IMR-90 (cell line): Measurements from ENCODE around the gene RANBP3. TPM values are rescaled to one million over a fixed set of nuclear protein-coding genes. Genes with fewer than 3 reads are reported as not detected.

Source experiments
- ATAC-seq: fragments of 200-7000 bp; cut with Tn5 transposase; 2 replicates; pipeline ENCODE4 v1.9.1; 2020; ENCODE audit warnings: low read depth, mild to moderate bottlenecking, moderate library complexity
- BruUV-seq: library from RNA; stranded (reverse); fragments of 400-500 nt; replicated peaks from 2 replicates; lab custom pipeline; 2021; lab: Mats Ljungman, UMichigan
- CTCF ChIA-PET: fragments of 300-600 bp; formaldehyde crosslinking; extraction: SDS; loops from one replicate; lab custom pipeline; 2021; ENCODE audit warnings: antibody characterized with exemption; lab: Yijun Ruan, JAX
- POLR2A ChIA-PET: fragments of 300-600 bp; sonication (Branson Sonifier 250); formaldehyde crosslinking; loops from one replicate; lab custom pipeline; 2022; ENCODE audit warnings: antibody characterized with exemption; ENCODE audit not compliant: unreplicated experiment; lab: Charles Lee
- DNase-seq: peaks from one replicate; pipeline ENCODE4 v3.0.0; 2013
- H2AFZ ChIP-seq: replicated peaks from 2 replicates; pipeline ENCODE3; 2013; ENCODE audit warnings: low read length, mild to moderate bottlenecking; ENCODE audit not compliant: poor library complexity
- H2AK5ac ChIP-seq: 2 replicates; pipeline ENCODE4 v1.6.1; 2013; ENCODE audit warnings: low read depth, low read length, inconsistent platforms
- H2AK9ac ChIP-seq: replicated peaks from 2 replicates; pipeline ENCODE3; 2013; ENCODE audit warnings: mild to moderate bottlenecking, low read depth, low read length, moderate library complexity; ENCODE audit not compliant: poor library complexity
- H2BK120ac ChIP-seq: 2 replicates; pipeline ENCODE4 v1.6.1; 2013; ENCODE audit warnings: low read depth, low read length, inconsistent platforms
- H2BK15ac ChIP-seq: 3 replicates; pipeline ENCODE4 v1.6.1; 2013; ENCODE audit warnings: low read depth, low read length, inconsistent platforms
- H2BK20ac ChIP-seq: 2 replicates; pipeline ENCODE4 v1.6.1; 2013; ENCODE audit warnings: low read depth, mild to moderate bottlenecking, inconsistent platforms, low read length, moderate library complexity
- H2BK5ac ChIP-seq: 2 replicates; pipeline ENCODE4 v1.6.1; 2013; ENCODE audit warnings: mild to moderate bottlenecking, low read depth, low read length, inconsistent platforms; ENCODE audit not compliant: poor library complexity, severe bottlenecking
- H3K14ac ChIP-seq: replicated peaks from 2 replicates; pipeline ENCODE4 v1.6.1; 2013; ENCODE audit warnings: low read depth, low read length, inconsistent platforms
- H3K18ac ChIP-seq: 2 replicates; pipeline ENCODE4 v1.6.1; 2013; ENCODE audit warnings: low read depth, low read length, control low read depth
- H3K23ac ChIP-seq: 2 replicates; pipeline ENCODE4 v1.6.1; 2013; ENCODE audit warnings: low read depth, low read length, inconsistent platforms
- H3K27ac ChIP-seq: 2 replicates; pipeline ENCODE4 v1.5.1; 2013; ENCODE audit warnings: mild to moderate bottlenecking, control low read depth, low read length; ENCODE audit not compliant: insufficient read depth
- H3K27me3 ChIP-seq: 2 replicates; pipeline ENCODE4 v1.6.1; 2013; ENCODE audit warnings: low read length; ENCODE audit not compliant: control insufficient read depth, insufficient read depth
- H3K36me3 ChIP-seq: 2 replicates; pipeline ENCODE4 v1.6.1; 2013; ENCODE audit warnings: low read length, mixed read lengths; ENCODE audit not compliant: control insufficient read depth, insufficient read depth
- H3K4ac ChIP-seq: 2 replicates; pipeline ENCODE4 v1.6.1; 2013; ENCODE audit warnings: low read depth, low read length, inconsistent platforms
- H3K4me1 ChIP-seq: 2 replicates; pipeline ENCODE4 v1.6.1; 2013; ENCODE audit warnings: low read length, mixed read lengths; ENCODE audit not compliant: control insufficient read depth, insufficient read depth
- H3K4me2 ChIP-seq: 2 replicates; pipeline ENCODE4 v1.6.1; 2013; ENCODE audit warnings: low read depth, mild to moderate bottlenecking, control low read depth, low read length, moderate library complexity
- H3K4me3 ChIP-seq: 2 replicates; pipeline ENCODE4 v1.5.1; 2013; ENCODE audit warnings: low read depth, mild to moderate bottlenecking, control low read depth, low read length, moderate library complexity; ENCODE audit not compliant: insufficient read depth
- H3K56ac ChIP-seq: 2 replicates; pipeline ENCODE4 v1.6.1; 2013; ENCODE audit warnings: low read length, inconsistent platforms; ENCODE audit not compliant: insufficient read depth; ENCODE audit errors: extremely low read depth
- H3K79me1 ChIP-seq, 2 experiments: 2 replicates each; pipeline ENCODE4 v1.6.1; 2013; ENCODE audit warnings: low read length in 2 of 2, inconsistent platforms in 1 of 2, low read depth in 1 of 2
- H3K9ac ChIP-seq: 2 replicates; pipeline ENCODE4 v1.6.1; 2013; ENCODE audit warnings: low read depth, low read length, control low read depth
- H3K9me1 ChIP-seq: 2 replicates; pipeline ENCODE4 v1.6.1; 2013; ENCODE audit warnings: low read length, inconsistent platforms; ENCODE audit not compliant: insufficient read depth
- H3K9me3 ChIP-seq: 2 replicates; pipeline ENCODE4 v1.6.1; 2013; ENCODE audit warnings: low read length; ENCODE audit not compliant: control insufficient read depth, insufficient read depth
- H4K20me1 ChIP-seq: 2 replicates; pipeline ENCODE4 v1.6.1; 2013; ENCODE audit warnings: low read length, inconsistent platforms; ENCODE audit not compliant: insufficient read depth
- H4K5ac ChIP-seq: 2 replicates; pipeline ENCODE4 v1.6.1; 2013; ENCODE audit warnings: mild to moderate bottlenecking, low read depth, low read length, control low read depth
- H4K8ac ChIP-seq, 2 experiments: 2 replicates each; pipeline ENCODE4 v1.6.1; 2013; ENCODE audit warnings: low read depth in 2 of 2, low read length in 2 of 2, control low read depth in 1 of 2, inconsistent platforms in 1 of 2
- H4K91ac ChIP-seq: 2 replicates; pipeline ENCODE4 v1.6.1; 2013; ENCODE audit warnings: low read depth, low read length, inconsistent platforms; ENCODE audit not compliant: insufficient read depth
- BHLHE40 ChIP-seq: fragments of 150-350 bp; IDR thresholded peaks from 2 replicates; pipeline ENCODE4 v1.6.1; 2016; ENCODE audit warnings: mild to moderate bottlenecking, low read depth, low read length
- CEBPB ChIP-seq: IDR thresholded peaks from 2 replicates; pipeline ENCODE4 v1.6.1; 2012; ENCODE audit warnings: low read depth, low read length, improper control_type of control experiment
- FOS ChIP-seq: fragments of 150-350 bp; IDR thresholded peaks from 2 replicates; pipeline ENCODE4 v1.6.1; 2016; ENCODE audit warnings: low read depth, low read length
- MAFK ChIP-seq: IDR thresholded peaks from 2 replicates; pipeline ENCODE4 v1.6.1; 2012; ENCODE audit warnings: low read depth, low read length, improper control_type of control experiment
- MXI1 ChIP-seq: IDR thresholded peaks from 2 replicates; pipeline ENCODE4 v1.6.1; 2012; ENCODE audit warnings: low read depth, mild to moderate bottlenecking, low read length, moderate library complexity, borderline replicate concordance
- NFE2L2 ChIP-seq: fragments of 150-350 bp; IDR thresholded peaks from 2 replicates; pipeline ENCODE4 v1.6.1; 2016; ENCODE audit warnings: low read depth, mild to moderate bottlenecking, low read length
- POLR2A ChIP-seq: IDR thresholded peaks from 2 replicates; pipeline ENCODE4 v1.6.1; 2012; ENCODE audit warnings: mild to moderate bottlenecking, low read depth, low read length
- SMC3 ChIP-seq: fragments of 150-350 bp; IDR thresholded peaks from 2 replicates; pipeline ENCODE4 v1.6.1; 2016; ENCODE audit warnings: low read depth, mild to moderate bottlenecking, antibody characterized with exemption, low read length, moderate library complexity
- WGBS, 2 experiments: methylation state at CpG; one replicate each; pipeline versions ENCODE4 v1.1.5 to v1.1.7; 2013; ENCODE audit warnings: missing lambda C conversion rate in 2 of 2; ENCODE audit not compliant: insufficient read length in 1 of 2; ENCODE audit errors: extremely low coverage in 2 of 2; 5-methylcytosine and 5-hydroxymethylcytosine counted together
- dilution Hi-C: fragments of 300-500 bp; cut with HindIII; formaldehyde crosslinking; loops from one replicate; pipeline ENCODE4 v1.14.3; 2018; ENCODE audit warnings: low sequenced_read_pairs; ENCODE audit not compliant: unreplicated experiment
- in situ Hi-C: fragments of 300-500 bp; cut with MboI; formaldehyde crosslinking; loops from 3 replicates; pipeline ENCODE4 v1.14.3; 2019; ENCODE audit warnings: low sequenced_read_pairs, inconsistent platforms, mixed read lengths
- intact Hi-C: fragments of 100-400 bp; cut with micrococcal nuclease; formaldehyde crosslinking; loops from 2 replicates; pipeline ENCODE4 v1.10.0; 2022
- polyA plus RNA-seq, 3 experiments: library from polyadenylated mRNA; depleted of rRNA; stranded (reverse); fragments of >200 nt; gene quantifications; 2 replicates each; pipeline ENCODE4 v1.2.3, GENCODE V29; 2012; ENCODE audit warnings: low replicate concordance in 1 of 3
- total RNA-seq: library from RNA; depleted of rRNA; stranded (reverse); fragments of >200 nt; gene quantifications from 2 replicates; pipeline ENCODE4 v1.2.3, GENCODE V29; 2012
- TF ChIP-seq, protein P1 (sequence below): fragments of 150-350 bp; IDR thresholded peaks from 2 replicates; pipeline ENCODE4 v1.6.1; 2017; ENCODE audit warnings: mild to moderate bottlenecking, antibody characterized with exemption, low read length, low read depth

RANBP3 gene
- total and polyA plus RNA-seq, 2 of the 4 experiments (the other 2 are of a cell fraction) = 42.5 to 111 TPM

GRCh38 chr19:5947435-5947834, 30.5 kb downstream of the RANBP3 start (continued):
- no peak for TF ChIP-seq SMC3

DNA sequence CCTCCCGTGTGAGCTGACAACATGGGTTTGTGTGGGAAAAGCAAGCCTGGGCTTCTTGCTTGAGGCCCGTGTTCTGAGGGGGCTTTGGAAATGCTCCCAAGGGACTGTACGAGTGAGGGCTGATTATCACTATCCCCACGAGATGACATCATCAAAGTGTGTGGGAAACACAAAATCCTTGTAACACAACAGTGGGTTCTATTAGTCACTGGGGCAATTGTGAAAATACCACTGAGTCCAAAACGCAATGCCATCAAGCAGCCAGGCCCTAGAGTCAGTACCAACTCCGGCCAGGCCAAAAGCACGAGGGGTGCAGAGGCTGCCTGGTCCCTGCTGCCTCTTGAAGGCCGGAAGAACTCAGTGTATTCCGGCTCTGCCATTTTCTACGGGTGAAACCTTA, 34.3 kb downstream of the RANBP3 start:
- H2BK20ac ChIP-seq = peak overlapping the region; percentile 73; the same call in 1 of the 2 replicates
- BruUV-seq = no TSS peak
- H3K4me1 ChIP-seq = peaks cover 43% of the 10 kb centered on the region
- H2AK9ac ChIP-seq = peak overlapping the region; percentile 55
- no peak overlapping the region for H2AFZ ChIP-seq
- intact Hi-C loops = no loop called here
- peaks cover 30% of the 10 kb centered on the region for H3K36me3 ChIP-seq
- ChIA-PET POLR2A (no interaction called here), CTCF (no interaction called here)
- in situ Hi-C loops = no loop called here
- H3K56ac ChIP-seq = 0 out of 2 replicates have a peak overlapping the region, but pooled peaks have one; percentile 59
- 85% methylated on average over 5 of the region's 10 CpGs; no CpG with 5 or more reads in 1 of the 2 experiments for WGBS, 2 experiments
- no peak overlapping the region for H3K4me3 ChIP-seq
- peak overlapping the region; percentile 49 for H4K91ac ChIP-seq
- H3K27ac ChIP-seq = peak overlapping the region; percentile 83
- no peaks in the 10 kb centered on the region for H3K27me3 ChIP-seq
- H3K14ac ChIP-seq = peak overlapping the region; percentile 50
- dilution Hi-C loops = no loop called here
- peak overlapping the region; percentile 84 for H3K4ac ChIP-seq
- peak; percentile 57 for ATAC-seq
- DNase-seq = peak; percentile 82
- peak overlapping the region in 1 of 2 experiments; percentile 72; a peak in 3 of 4 replicates for H4K8ac ChIP-seq
- peak overlapping the region; percentile 63 for H2BK5ac ChIP-seq
- TF ChIP-seq NFE2L2 (no peak), BHLHE40 (peak; percentile 42; the same call in 1 of the 2 replicates), MAFK (no peak), FOS (peak; percentile 51), MXI1 (no peak), POLR2A (no peak), CEBPB (peak; percentile 75)
- TF ChIP-seq, protein P1, sequence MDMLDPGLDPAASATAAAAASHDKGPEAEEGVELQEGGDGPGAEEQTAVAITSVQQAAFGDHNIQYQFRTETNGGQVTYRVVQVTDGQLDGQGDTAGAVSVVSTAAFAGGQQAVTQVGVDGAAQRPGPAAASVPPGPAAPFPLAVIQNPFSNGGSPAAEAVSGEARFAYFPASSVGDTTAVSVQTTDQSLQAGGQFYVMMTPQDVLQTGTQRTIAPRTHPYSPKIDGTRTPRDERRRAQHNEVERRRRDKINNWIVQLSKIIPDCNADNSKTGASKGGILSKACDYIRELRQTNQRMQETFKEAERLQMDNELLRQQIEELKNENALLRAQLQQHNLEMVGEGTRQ = no peak
- H2BK15ac ChIP-seq = peak overlapping the region; percentile 74; the same call in 1 of the 3 replicates
- H3K9ac ChIP-seq = 0 out of 2 replicates have a peak overlapping the region, but pooled peaks have one; percentile 12
- H2AK5ac ChIP-seq = peak overlapping the region; percentile 77
- no peaks in the 10 kb centered on the region for H3K9me3 ChIP-seq
- H3K4me2 ChIP-seq = peak overlapping the region; percentile 33
- H2BK120ac ChIP-seq = peak overlapping the region; percentile 61
- H3K79me1 ChIP-seq = peaks cover 42 to 93% of the 10 kb centered on the region in 2 experiments
- H4K5ac ChIP-seq = peak overlapping the region; percentile 45; the same call in 1 of the 2 replicates
- peak overlapping the region; percentile 30; the same call in 1 of the 2 replicates for H3K18ac ChIP-seq
- peaks cover 47% of the 10 kb centered on the region for H4K20me1 ChIP-seq
- peak overlapping the region; percentile 65 for H3K23ac ChIP-seq
- H3K9me1 ChIP-seq = peaks cover 40% of the 10 kb centered on the region
